Neural cell (in vitro differentiated cells): ENCODE data around the gene TNFAIP8. TPM values are rescaled to one million over a fixed set of nuclear protein-coding genes. Genes with fewer than 3 reads are reported as not detected.

ENCODE experiments used
- H2AFZ ChIP-seq: fragments of 200-600, 300-800 bp; sonication (generic), shearing (Covaris generic); 2 replicates; pipeline ENCODE4 v1.6.0; 2014; ENCODE audit warnings: low read depth, mild to moderate bottlenecking, antibody characterized with exemption, low read length, moderate library complexity
- H3F3A ChIP-seq: fragments of 200-600 bp; shearing (Covaris generic); 2 replicates; pipeline ENCODE4 v1.6.1; 2016; ENCODE audit warnings: mild to moderate bottlenecking, moderate library complexity, mixed read lengths, antibody characterized with exemption, low read length; ENCODE audit not compliant: insufficient read depth, poor library complexity, severe bottlenecking
- H3K27ac ChIP-seq: fragments of 200-600, 300-800 bp; sonication (generic), shearing (Covaris generic); 2 replicates; pipeline ENCODE4 v1.5.1; 2014; ENCODE audit warnings: mild to moderate bottlenecking, low read length, moderate library complexity
- H3K27me3 ChIP-seq: fragments of 300-800, 200-600 bp; sonication (generic), shearing (Covaris generic); 2 replicates; pipeline ENCODE4 v1.6.0; 2014; ENCODE audit warnings: mild to moderate bottlenecking, low read depth, low read length, moderate library complexity; ENCODE audit not compliant: insufficient read depth
- H3K36me3 ChIP-seq: fragments of 300-800, 200-600 bp; sonication (generic), shearing (Covaris generic); 2 replicates; pipeline ENCODE4 v1.5.1; 2014; ENCODE audit warnings: mild to moderate bottlenecking, antibody characterized with exemption, low read length, moderate library complexity; ENCODE audit not compliant: insufficient read depth
- H3K4me2 ChIP-seq: fragments of 300-800, 200-600 bp; sonication (generic), shearing (Covaris generic); 2 replicates; pipeline ENCODE4 v1.6.0; 2014; ENCODE audit warnings: mild to moderate bottlenecking, low read length
- H3K4me3 ChIP-seq: fragments of 300-800, 200-600 bp; sonication (generic), shearing (Covaris generic); 2 replicates; pipeline ENCODE4 v1.5.1; 2014; ENCODE audit warnings: mild to moderate bottlenecking, low read length, moderate library complexity
- H3K79me2 ChIP-seq: fragments of 200-600 bp; shearing (Covaris generic); replicated peaks from 2 replicates; pipeline ENCODE4 v1.6.0; 2014; ENCODE audit warnings: mild to moderate bottlenecking, low read length, moderate library complexity; ENCODE audit not compliant: insufficient read depth
- H3K9ac ChIP-seq: fragments of 300-800, 200-600 bp; sonication (generic), shearing (Covaris generic); 2 replicates; pipeline ENCODE4 v1.6.1; 2016; ENCODE audit warnings: mild to moderate bottlenecking, low read length, mixed read lengths
- H3K9me2 ChIP-seq: fragments of 200-600 bp; shearing (Covaris generic); 2 replicates; pipeline ENCODE4 v1.6.1; 2016; ENCODE audit warnings: mild to moderate bottlenecking, low read length, mixed read lengths; ENCODE audit not compliant: insufficient read depth
- H3K9me3 ChIP-seq: fragments of 200-600, 300-800 bp; sonication (generic), shearing (Covaris generic); 2 replicates; pipeline ENCODE4 v1.6.1; 2016; ENCODE audit warnings: mild to moderate bottlenecking, mixed run types, low read length, moderate library complexity, mixed read lengths
- H4K20me1 ChIP-seq: fragments of 200-600 bp; shearing (Covaris generic); 2 replicates; pipeline ENCODE4 v1.6.1; 2016; ENCODE audit warnings: mild to moderate bottlenecking, mixed run types; ENCODE audit not compliant: insufficient read depth
- EP300 ChIP-seq: fragments of 450-650 bp; conservative IDR thresholded peaks from 2 replicates; pipeline ENCODE4 v1.6.1; 2014; ENCODE audit warnings: antibody characterized with exemption, mild to moderate bottlenecking, moderate library complexity; ENCODE audit not compliant: poor library complexity, severe bottlenecking
- EZH2 ChIP-seq: fragments of 200-600, 300-800 bp; shearing (Covaris generic), sonication (generic); IDR thresholded peaks from 2 replicates; pipeline ENCODE4 v1.6.1; 2014; ENCODE audit warnings: antibody characterized with exemption, low read length, borderline replicate concordance, mild to moderate bottlenecking; ENCODE audit not compliant: insufficient read depth, poor library complexity, severe bottlenecking
- MXI1 ChIP-seq: fragments of 450-650 bp; conservative IDR thresholded peaks from 2 replicates; pipeline ENCODE4 v1.6.1; 2014; ENCODE audit warnings: antibody characterized with exemption, mild to moderate bottlenecking; ENCODE audit not compliant: poor library complexity, severe bottlenecking
- POLR2AphosphoS5 ChIP-seq: IDR thresholded peaks from 2 replicates; pipeline ENCODE4 v1.6.1; 2012
- RAD21 ChIP-seq: fragments of 450-650 bp; conservative IDR thresholded peaks from 2 replicates; pipeline ENCODE4 v1.6.1; 2014; ENCODE audit warnings: antibody characterized with exemption, mild to moderate bottlenecking, moderate library complexity
- REST ChIP-seq: IDR thresholded peaks from 2 replicates; pipeline ENCODE4 v1.6.1; 2012; ENCODE audit warnings: borderline replicate concordance
- SMC3 ChIP-seq: fragments of 450-650 bp; conservative IDR thresholded peaks from 2 replicates; pipeline ENCODE4 v1.6.1; 2014; ENCODE audit warnings: antibody characterized with exemption, mild to moderate bottlenecking, moderate library complexity; ENCODE audit not compliant: poor library complexity
- TAF1 ChIP-seq: IDR thresholded peaks from 2 replicates; pipeline ENCODE4 v1.6.1; 2012; ENCODE audit warnings: low read depth
- polyA plus RNA-seq: library from polyadenylated mRNA; depleted of rRNA; stranded (reverse); fragments of >200 nt; gene quantifications from 2 replicates; pipeline ENCODE4 v1.2.3, GENCODE V29; 2014
- TF ChIP-seq, protein P1 (sequence below): fragments of 450-650 bp; IDR thresholded peaks from 2 replicates; pipeline ENCODE4 v1.5.1; 2014; ENCODE audit warnings: antibody characterized with exemption, mild to moderate bottlenecking, moderate library complexity; ENCODE audit not compliant: poor library complexity, severe bottlenecking

Gene TNFAIP8
- polyA plus RNA-seq, 1 donor from 2014 or later = 0.26 TPM

GRCh38 chr5:119367502-119368237 lies 11.9 kb downstream of the TNFAIP8 start:
- TF ChIP-seq RAD21 (no peak), EZH2 (no peak), EP300 (no peak), POLR2AphosphoS5 (no peak), TAF1 (no peak), SMC3 (no peak)
- TF ChIP-seq, protein P1, sequence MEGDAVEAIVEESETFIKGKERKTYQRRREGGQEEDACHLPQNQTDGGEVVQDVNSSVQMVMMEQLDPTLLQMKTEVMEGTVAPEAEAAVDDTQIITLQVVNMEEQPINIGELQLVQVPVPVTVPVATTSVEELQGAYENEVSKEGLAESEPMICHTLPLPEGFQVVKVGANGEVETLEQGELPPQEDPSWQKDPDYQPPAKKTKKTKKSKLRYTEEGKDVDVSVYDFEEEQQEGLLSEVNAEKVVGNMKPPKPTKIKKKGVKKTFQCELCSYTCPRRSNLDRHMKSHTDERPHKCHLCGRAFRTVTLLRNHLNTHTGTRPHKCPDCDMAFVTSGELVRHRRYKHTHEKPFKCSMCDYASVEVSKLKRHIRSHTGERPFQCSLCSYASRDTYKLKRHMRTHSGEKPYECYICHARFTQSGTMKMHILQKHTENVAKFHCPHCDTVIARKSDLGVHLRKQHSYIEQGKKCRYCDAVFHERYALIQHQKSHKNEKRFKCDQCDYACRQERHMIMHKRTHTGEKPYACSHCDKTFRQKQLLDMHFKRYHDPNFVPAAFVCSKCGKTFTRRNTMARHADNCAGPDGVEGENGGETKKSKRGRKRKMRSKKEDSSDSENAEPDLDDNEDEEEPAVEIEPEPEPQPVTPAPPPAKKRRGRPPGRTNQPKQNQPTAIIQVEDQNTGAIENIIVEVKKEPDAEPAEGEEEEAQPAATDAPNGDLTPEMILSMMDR = no peak
- no peak overlapping the region for H2AFZ ChIP-seq
- no peaks in the 10 kb centered on the region for H3F3A ChIP-seq
- H3K9me3 ChIP-seq = no peaks in the 10 kb centered on the region
- H3K27ac ChIP-seq = no peak overlapping the region
- H4K20me1 ChIP-seq = no peaks in the 10 kb centered on the region
- no peaks in the 10 kb centered on the region for H3K36me3 ChIP-seq
- no peaks in the 10 kb centered on the region for H3K79me2 ChIP-seq
- no peaks in the 10 kb centered on the region for H3K27me3 ChIP-seq
- H3K9ac ChIP-seq = no peak overlapping the region
- no peak overlapping the region for H3K4me3 ChIP-seq
- no peaks in the 10 kb centered on the region for H3K9me2 ChIP-seq
- H3K4me2 ChIP-seq = no peak overlapping the region

DNA sequence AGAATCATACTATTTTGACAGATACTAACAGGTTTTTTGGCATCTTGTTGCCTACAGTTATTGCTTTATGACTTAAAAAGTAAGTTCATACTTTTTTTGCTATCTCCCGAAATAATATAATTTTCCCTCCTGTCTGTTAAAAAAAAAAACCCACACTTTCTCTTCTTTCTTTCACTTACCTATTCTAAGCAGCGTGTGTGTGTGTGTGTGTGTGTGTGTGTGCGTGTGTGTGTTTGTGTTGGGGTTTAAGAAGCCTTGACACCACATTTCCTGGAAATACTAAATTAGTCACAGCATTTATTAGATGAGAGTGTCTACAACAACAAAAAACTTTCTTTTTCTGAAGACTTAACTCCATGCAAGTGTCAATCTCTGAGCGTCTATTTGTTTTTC lies 12.4 kb downstream of the TNFAIP8 start:
- H4K20me1 ChIP-seq = no peaks in the 10 kb centered on the region
- H2AFZ ChIP-seq = no peak overlapping the region
- H3K79me2 ChIP-seq = no peaks in the 10 kb centered on the region

More for the DNA sequence above, 12.4 kb downstream of the TNFAIP8 start:
- no peaks in the 10 kb centered on the region for H3K9me2 ChIP-seq
- H3K4me2 ChIP-seq = no peak overlapping the region
- H3K27ac ChIP-seq = no peak overlapping the region
- no peak overlapping the region for H3K9ac ChIP-seq
- TF ChIP-seq SMC3 (no peak), REST (no peak), EP300 (no peak), MXI1 (no peak), RAD21 (no peak), TAF1 (no peak), EZH2 (no peak), POLR2AphosphoS5 (no peak)
- TF ChIP-seq, protein P1 = no peak
- H3K27me3 ChIP-seq = no peaks in the 10 kb centered on the region
- no peaks in the 10 kb centered on the region for H3K9me3 ChIP-seq
- no peak overlapping the region for H3K4me3 ChIP-seq
- H3K36me3 ChIP-seq = no peaks in the 10 kb centered on the region
- no peaks in the 10 kb centered on the region for H3F3A ChIP-seq
